Erythroblast (primary cell): Measurements from ENCODE around the gene FAM3C.
"Not testable (repeated sequence)": the region's sequence is repeated elsewhere in the genome, so short reads cannot be mapped to it uniquely, and the experiment has no call there.

ENCODE experiments used
- DNase-seq, 2 experiments: peaks; one replicate each; lab custom pipeline; 2025; lab: John Stamatoyannopoulos, UW
- GATA1 ChIP-seq: IDR thresholded peaks from 2 replicates; pipeline ENCODE4 v1.6.1; 2011; ENCODE audit warnings: low read depth, mild to moderate bottlenecking, control low read depth, low read length, moderate library complexity
- POLR2A ChIP-seq: IDR thresholded peaks from 2 replicates; pipeline ENCODE4 v1.6.1; 2011; ENCODE audit warnings: mild to moderate bottlenecking, low read length

FAM3C gene

GRCh38 chr7:121395961-121396757 is at the start of gene FAM3C:
TSS of gene FAM3C (minus strand) at chr7:121396308. CDS start at chr7:121382969, 13,339 bp downstream.
- DNase-seq: peak; percentile 92 to 94
- TF ChIP-seq POLR2A: peak; percentile 65
- TF ChIP-seq GATA1: no peak

GRCh38 chr7:121442845-121443244 is 46.7 kb upstream of the FAM3C start:
- TF ChIP-seq GATA1 (no peak), POLR2A (no peak)
- no peak for DNase-seq

- TF ChIP-seq POLR2A: no peak
- no peak for TF ChIP-seq GATA1
- no peak for DNase-seq
Observed at GRCh38 chr7:121440857-121441503, 44.9 kb upstream of the FAM3C start.

- DNase-seq: peak; percentile 61 to 72
Observed at GRCh38 chr7:121438043-121438955, 42.2 kb upstream of the FAM3C start.

- no peak for DNase-seq
- TF ChIP-seq GATA1 (no peak), POLR2A (no peak)
Observed at GRCh38 chr7:121437470-121437869, 41.4 kb upstream of the FAM3C start.

GRCh38 chr7:121436688-121437087 is 40.6 kb upstream of the FAM3C start:
- DNase-seq: no peak
- TF ChIP-seq POLR2A (no peak), GATA1 (no peak)

GRCh38 chr7:121436136-121436535 is 40.0 kb upstream of the FAM3C start:
- TF ChIP-seq GATA1: no peak
- TF ChIP-seq POLR2A: no peak
- no peak for DNase-seq

GRCh38 chr7:121433775-121434174 is 37.7 kb upstream of the FAM3C start:
- DNase-seq: no peak
- TF ChIP-seq GATA1: no peak
- no peak for TF ChIP-seq POLR2A

- DNase-seq: not testable (repeated sequence)
Observed at GRCh38 chr7:121432486-121432885, 36.4 kb upstream of the FAM3C start.

GRCh38 chr7:121431996-121432395 is 35.9 kb upstream of the FAM3C start:
- no peak for DNase-seq
- TF ChIP-seq GATA1: no peak
- TF ChIP-seq POLR2A: no peak

- no peak for TF ChIP-seq GATA1
- TF ChIP-seq POLR2A: no peak
- DNase-seq: no peak
Observed at GRCh38 chr7:121431389-121431995, 35.4 kb upstream of the FAM3C start.

- DNase-seq: no peak
- TF ChIP-seq POLR2A: no peak
- TF ChIP-seq GATA1: no peak
Observed at GRCh38 chr7:121430558-121430957, 34.5 kb upstream of the FAM3C start.

- DNase-seq: no peak
- TF ChIP-seq POLR2A (no peak), GATA1 (no peak)
Observed at GRCh38 chr7:121429798-121430197, 33.7 kb upstream of the FAM3C start.

- no peak for DNase-seq
- no peak for TF ChIP-seq POLR2A
- no peak for TF ChIP-seq GATA1
Observed at GRCh38 chr7:121428855-121429489, 32.9 kb upstream of the FAM3C start.

GRCh38 chr7:121421743-121422142 is 25.6 kb upstream of the FAM3C start:
- not testable (repeated sequence) for DNase-seq
